HepG2 (cell line): Measurements from ENCODE around the gene KIZ. TPM values are rescaled to one million over a fixed set of nuclear protein-coding genes. Genes with fewer than 3 reads are reported as not detected.

Experiments used
- ATF1 ChIP-seq: IDR thresholded peaks from 2 replicates; pipeline ENCODE4 v1.6.1; 2016; ENCODE audit warnings: mild to moderate bottlenecking, control low read depth
- ATF3 ChIP-seq: sonication (generic); formaldehyde crosslinking; IDR thresholded peaks from 2 replicates; pipeline ENCODE4 v1.4.0; 2020; ENCODE audit warnings: missing genetic modification reagents
- ATF7-NPFF ChIP-seq: sonication (generic); formaldehyde crosslinking; IDR thresholded peaks from 2 replicates; pipeline ENCODE4 v1.8.1; 2023; ENCODE audit warnings: mild to moderate bottlenecking, low read depth, missing genetic modification reagents, moderate library complexity
- BATF2 ChIP-seq: sonication (generic); formaldehyde crosslinking; IDR thresholded peaks from 2 replicates; pipeline ENCODE4 v1.8.0; 2022; ENCODE audit warnings: mild to moderate bottlenecking, missing genetic modification reagents, moderate library complexity
- CREB1 ChIP-seq, 2 experiments: fragments of 450-650 bp in 1 of 2; IDR thresholded peaks; 2 replicates each; pipeline ENCODE4 v1.6.1; 2016 to 2017; ENCODE audit warnings: control low read depth in 1 of 2, mild to moderate bottlenecking in 1 of 2, missing compliant biosample characterization in 1 of 2, missing genetic modification characterization in 1 of 2
- FOXA1 ChIP-seq, 2 experiments: fragments of 450-650 bp in 1 of 2; sonication (generic) in 1 of 2; formaldehyde crosslinking in 1 of 2; IDR thresholded peaks; 2 replicates each; pipeline versions ENCODE4 v1.4.0 to v1.6.1; 2016 to 2020; ENCODE audit warnings: missing genetic modification reagents in 1 of 2
- HMGXB3 ChIP-seq: sonication (generic); formaldehyde crosslinking; IDR thresholded peaks from 2 replicates; pipeline ENCODE4 v1.4.0; 2020; ENCODE audit warnings: missing genetic modification reagents, borderline replicate concordance
- IKZF1 ChIP-seq: fragments of 450-650 bp; IDR thresholded peaks from 2 replicates; pipeline ENCODE4 v1.7.1; 2016
- NCOR1 ChIP-seq: fragments of 200-600 bp; sonication (generic); IDR thresholded peaks from 2 replicates; pipeline ENCODE4 v1.7.0; 2017; ENCODE audit warnings: antibody characterized with exemption, low read length, borderline replicate concordance
- PHF5A ChIP-seq: IDR thresholded peaks from one replicate; pipeline ENCODE4 v1.6.1; 2018; ENCODE audit warnings: low read depth, missing genetic modification reagents; ENCODE audit not compliant: unreplicated experiment
- POLR2A ChIP-seq, 2 experiments: IDR thresholded peaks; 2 replicates each; pipeline ENCODE4 v1.6.1; 2011; ENCODE audit warnings: low read depth in 2 of 2, low read length in 2 of 2, mild to moderate bottlenecking in 1 of 2, moderate library complexity in 1 of 2; ENCODE audit not compliant: insufficient read depth in 1 of 2
- RBAK ChIP-seq: sonication (generic); formaldehyde crosslinking; IDR thresholded peaks from 2 replicates; pipeline ENCODE4 v1.5.1; 2020; ENCODE audit warnings: mild to moderate bottlenecking, missing genetic modification reagents
- SNAPC2 ChIP-seq: sonication (generic); formaldehyde crosslinking; IDR thresholded peaks from 2 replicates; pipeline ENCODE4 v1.8.1; 2022; ENCODE audit warnings: mild to moderate bottlenecking, missing genetic modification reagents
- TCF7 ChIP-seq: sonication (generic); IDR thresholded peaks from 2 replicates; pipeline ENCODE4 v1.6.1; 2016; ENCODE audit warnings: antibody characterized with exemption, low read depth
- TEF ChIP-seq: sonication (generic); formaldehyde crosslinking; IDR thresholded peaks from 2 replicates; pipeline ENCODE4 v1.5.0; 2020; ENCODE audit warnings: missing genetic modification reagents
- TGIF2 ChIP-seq: IDR thresholded peaks from 2 replicates; pipeline ENCODE4 v1.6.1; 2016; ENCODE audit warnings: control low read depth, missing compliant biosample characterization
- ZMYM4 ChIP-seq: sonication (generic); formaldehyde crosslinking; IDR thresholded peaks from 2 replicates; pipeline ENCODE4 v1.8.1; 2023; ENCODE audit warnings: mild to moderate bottlenecking, missing genetic modification reagents
- ZNF180 ChIP-seq: sonication (generic); formaldehyde crosslinking; IDR thresholded peaks from 2 replicates; pipeline ENCODE4 v1.4.0; 2020; ENCODE audit warnings: low read depth, missing genetic modification reagents, borderline replicate concordance
- ZNF460 ChIP-seq: sonication (generic); formaldehyde crosslinking; IDR thresholded peaks from 2 replicates; pipeline ENCODE4 v1.5.1; 2020; ENCODE audit warnings: missing genetic modification reagents, mild to moderate bottlenecking, borderline replicate concordance
- ZNF501 ChIP-seq: sonication (generic); formaldehyde crosslinking; IDR thresholded peaks from 2 replicates; pipeline ENCODE4 v1.5.1; 2020; ENCODE audit warnings: mild to moderate bottlenecking, moderate library complexity, missing genetic modification reagents
- ZNF543 ChIP-seq: sonication (generic); formaldehyde crosslinking; IDR thresholded peaks from 2 replicates; pipeline ENCODE4 v1.4.0; 2020; ENCODE audit warnings: mild to moderate bottlenecking, missing genetic modification reagents
- ZNF800 ChIP-seq: sonication (generic); formaldehyde crosslinking; IDR thresholded peaks from 2 replicates; pipeline ENCODE4 v1.4.0; 2020; ENCODE audit warnings: missing genetic modification reagents
- polyA plus RNA-seq, 8 experiments: library from polyadenylated mRNA; depleted of rRNA in 3 of 8; stranded (reverse) in 7 of 8; unstranded in 1 of 8; fragments of >200 nt; fragmentation: Illumina TruSeq in 4 of 8; extraction: Trizol in 4 of 8; gene quantifications; 2 replicates each; pipeline versions ENCODE4 v1.2.1 to v1.2.3, GENCODE V29; 2011 to 2016; ENCODE audit warnings: low read depth in 4 of 8, missing spikeins in 1 of 8, mixed read lengths in 1 of 8; ENCODE audit not compliant: insufficient read depth in 1 of 8
- total RNA-seq, 5 experiments: library from RNA; depleted of rRNA; stranded (reverse); fragments of >200 nt; fragmentation: Illumina TruSeq; extraction: Trizol; gene quantifications; 2 replicates each; pipeline ENCODE4 v1.2.3, GENCODE V29; 2016; ENCODE audit warnings: low read depth in 1 of 5

KIZ gene
- total and polyA plus RNA-seq, 2 of the 13 experiments (the other 11 are each of a cell fraction or from before 2014, with no cell fraction given), result 46.3 to 114 TPM

GRCh38 chr20:21125072-21125848 lies 622 bp upstream of the KIZ start (continued):
- no peak for TF ChIP-seq FOXA1 (IDR thresholded peaks at IDR 0.05)
- TF ChIP-seq FOXA1 (CRISPR knock-in tag; IDR thresholded peaks at IDR 0.05), result peak; percentile 52; the same call in 1 of the 2 replicates
- no peak for TF ChIP-seq TEF (CRISPR knock-in tag)
- no peak for TF ChIP-seq RBAK
- peak; percentile 72 for TF ChIP-seq ZNF501 (CRISPR knock-in tag)
- TF ChIP-seq PHF5A (CRISPR knock-in tag), result peak; percentile 79
- 0 out of 2 replicates have a peak, but pooled peaks have one; percentile 16 for TF ChIP-seq ATF1 (CRISPR knock-in tag)
- no peak for TF ChIP-seq IKZF1
- peak; percentile 78 to 88; a peak in 3 of 4 replicates for TF ChIP-seq POLR2A (IDR thresholded peaks at IDR 0.05; ENCODE audit: insufficient read depth in 1 of 2, low read depth in 2 of 2, low read length in 2 of 2)
- peak; percentile 2 for TF ChIP-seq ATF7-NPFF
- TF ChIP-seq TCF7, result no peak
- TF ChIP-seq ZNF543 (CRISPR knock-in tag), result 0 out of 2 replicates have a peak, but pooled peaks have one; percentile 67
- TF ChIP-seq ZNF800 (CRISPR knock-in tag), result 0 out of 2 replicates have a peak, but pooled peaks have one; percentile 17
- TF ChIP-seq CREB1 (IDR thresholded peaks at IDR 0.05), result peak; percentile 67
- no peak for TF ChIP-seq CREB1 (CRISPR knock-in tag; IDR thresholded peaks at IDR 0.05)
- no peak for TF ChIP-seq BATF2 (CRISPR knock-in tag)
- peak; percentile 52; the same call in 1 of the 2 replicates for TF ChIP-seq SNAPC2 (CRISPR knock-in tag)
- TF ChIP-seq NCOR1, result peak; percentile 49; the same call in 1 of the 2 replicates
- peak; percentile 53; the same call in 1 of the 2 replicates for TF ChIP-seq ZMYM4 (CRISPR knock-in tag)
- TF ChIP-seq ATF3 (CRISPR knock-in tag), result peak; percentile 16; the same call in 1 of the 2 replicates
- peak; percentile 46 for TF ChIP-seq TGIF2 (CRISPR knock-in tag)
- no peak for TF ChIP-seq ZNF180 (CRISPR knock-in tag)
- TF ChIP-seq ZNF460 (CRISPR knock-in tag), result no peak
- no peak for TF ChIP-seq HMGXB3 (CRISPR knock-in tag)
